Stimulated activated CD8-positive, alpha-beta memory T cell treated with anti-CD3 and anti-CD28 coated beads, Interleukin-4, amount 100 ng/mL, for 48 hours (primary cell): Measurements from ENCODE around the gene TUBA4A.

Experiments
- DNase-seq: peaks from one replicate; pipeline ENCODE4 v3.0.0-alpha.2; 2020

Gene TUBA4A

DNA sequence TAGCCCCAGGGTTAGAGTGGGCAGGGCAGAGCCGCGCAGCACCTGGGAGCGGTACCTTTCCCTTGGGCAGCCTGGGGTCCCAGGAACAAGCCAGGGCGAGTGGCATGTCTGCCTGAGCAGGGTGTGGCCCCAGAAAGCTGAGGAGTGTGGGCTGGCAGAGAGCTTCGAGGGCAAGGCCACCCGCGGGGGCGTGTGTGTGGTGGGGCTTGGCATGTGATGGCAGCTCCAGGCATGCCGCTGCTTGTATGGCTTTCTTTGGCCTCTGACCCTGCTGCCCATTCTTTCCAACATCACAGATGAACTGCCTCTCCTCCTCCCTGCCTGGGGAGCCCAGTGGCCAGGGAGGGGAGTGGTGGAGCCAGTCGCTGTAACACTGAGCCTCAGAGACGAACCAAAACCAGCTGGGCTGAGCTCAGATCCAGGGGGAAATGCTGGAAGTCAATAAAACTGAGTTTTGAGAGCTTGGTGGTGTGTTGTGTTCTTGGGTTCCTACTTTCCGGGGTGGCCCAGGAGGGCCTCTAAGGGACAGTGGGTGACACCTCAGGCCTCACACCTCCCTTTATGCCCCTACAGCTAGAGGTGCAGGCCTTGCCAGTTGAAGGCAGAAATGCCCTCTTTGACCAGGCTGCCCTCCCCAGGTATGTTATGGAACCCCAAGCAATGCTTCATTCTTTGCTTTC is 32.9 kb upstream of the TUBA4A start:
- DNase-seq: no peak

DNA sequence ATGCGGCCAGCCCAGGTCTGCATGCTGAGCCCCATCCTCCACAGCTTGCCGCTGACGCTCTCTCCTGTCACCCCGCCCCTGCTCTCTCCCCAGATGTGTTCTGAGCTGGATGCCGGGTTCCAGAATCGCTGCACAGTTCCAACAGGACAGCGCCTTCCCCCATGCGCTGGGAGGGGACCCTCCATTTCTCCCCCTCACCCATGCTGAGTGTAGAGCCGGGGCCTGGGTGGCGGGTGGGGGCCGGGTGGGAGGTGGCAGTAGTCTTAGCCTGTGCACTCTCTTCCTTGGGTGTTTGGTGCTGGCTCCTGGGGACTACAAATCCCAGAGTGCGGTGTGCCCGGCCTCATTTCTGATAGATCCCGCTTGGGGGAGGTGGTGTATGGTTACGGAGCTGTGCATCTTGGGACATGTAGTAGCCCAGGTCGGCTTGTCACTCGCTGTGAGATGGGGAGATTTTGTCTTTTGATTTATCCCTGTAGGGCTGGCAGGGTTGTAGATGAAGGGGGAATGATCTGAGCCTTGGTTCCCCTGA is 32.2 kb upstream of the TUBA4A start:
- DNase-seq: no peak

DNA sequence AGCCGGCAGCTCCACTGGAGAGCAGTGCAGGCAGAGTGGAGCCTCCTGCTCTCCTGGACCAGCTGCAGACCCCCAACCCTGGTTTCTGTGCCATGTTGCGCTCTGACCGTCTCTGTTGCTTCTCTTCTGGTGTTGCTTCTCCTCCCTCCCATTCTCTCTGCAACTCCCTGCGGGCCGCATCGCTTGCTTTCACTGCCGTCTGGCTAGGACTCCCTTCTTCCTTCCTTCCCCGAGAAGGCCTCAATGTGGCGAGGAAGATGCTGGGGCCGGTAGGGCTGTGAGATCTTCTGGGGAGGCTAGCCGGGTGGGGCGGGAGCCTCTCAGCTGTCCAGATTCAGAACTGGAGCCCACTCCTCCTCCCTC is 31.6 kb upstream of the TUBA4A start:
- no peak for DNase-seq

DNA sequence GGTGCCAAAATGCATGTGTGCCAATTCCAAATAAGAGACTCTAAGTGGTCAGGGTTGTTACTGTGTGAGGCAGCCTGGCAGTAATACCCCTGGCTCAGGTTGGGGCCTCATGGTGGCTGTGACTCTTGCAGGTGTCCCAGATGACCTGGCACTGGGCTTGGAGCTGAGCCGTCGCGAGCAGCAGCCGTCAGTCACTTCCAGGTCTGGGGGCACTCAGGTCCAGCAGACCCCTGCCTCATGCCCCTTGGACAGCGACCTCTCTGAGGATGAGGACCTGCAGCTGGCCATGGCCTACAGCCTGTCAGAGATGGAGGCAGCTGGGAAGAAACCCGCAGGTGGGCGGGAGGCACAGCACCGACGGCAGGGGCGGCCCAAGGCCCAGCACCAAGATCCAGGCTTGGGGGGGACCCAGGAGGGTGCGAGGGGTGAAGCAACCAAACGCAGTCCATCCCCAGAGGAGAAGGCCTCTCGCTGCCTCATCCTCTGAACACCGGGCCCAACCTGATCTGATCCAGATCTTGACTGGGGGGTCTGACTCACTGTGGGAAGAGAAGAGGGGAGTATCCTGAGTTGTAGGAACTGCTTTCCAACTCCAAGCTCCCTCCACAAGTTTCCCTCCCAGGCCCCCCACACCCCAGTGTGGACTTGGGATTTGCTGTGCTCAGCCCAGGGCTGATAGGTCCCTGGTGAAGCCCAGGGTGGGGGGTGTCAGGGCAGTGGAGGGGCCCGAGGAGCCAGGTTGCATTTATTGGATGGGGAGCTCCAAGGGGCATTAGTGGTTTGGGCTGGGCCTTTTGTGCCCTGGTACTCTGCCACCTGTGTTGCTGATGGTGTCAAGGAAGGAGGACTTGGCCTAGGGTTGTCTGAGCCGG is 31.0 kb upstream of the TUBA4A start:
- DNase-seq: no peak

DNA sequence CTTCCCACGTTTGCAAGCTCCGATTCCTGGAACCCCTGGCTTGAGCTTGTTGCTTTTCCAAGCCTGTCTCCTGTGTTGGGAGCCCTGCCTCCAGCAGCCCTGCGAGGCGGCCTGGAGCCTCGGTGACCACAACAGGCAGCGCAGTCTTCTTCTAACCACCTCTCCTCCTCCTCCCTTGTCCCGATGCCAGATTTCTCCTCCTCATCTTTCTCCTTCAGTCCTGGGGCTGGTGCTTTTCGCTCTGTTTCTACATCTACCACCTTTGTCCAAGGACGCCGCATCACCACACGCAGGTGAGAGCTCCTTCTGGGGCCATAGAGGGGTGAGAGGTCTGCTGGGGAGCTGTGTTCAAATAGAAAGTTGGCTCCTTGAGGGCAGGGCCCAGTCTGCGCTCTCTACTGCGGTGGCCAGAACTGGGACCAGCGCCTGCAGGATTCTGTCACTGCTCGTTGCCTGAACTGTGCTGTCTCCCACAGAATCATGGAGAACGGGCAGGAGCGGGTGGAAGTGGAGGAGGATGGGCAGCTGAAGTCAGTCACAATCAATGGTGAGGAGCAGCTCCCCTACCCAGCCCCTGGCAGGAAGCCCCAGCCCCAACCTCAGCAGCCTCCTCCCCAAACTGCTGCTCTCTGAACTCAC is 29.3 kb upstream of the TUBA4A start:
- DNase-seq: no peak

DNA sequence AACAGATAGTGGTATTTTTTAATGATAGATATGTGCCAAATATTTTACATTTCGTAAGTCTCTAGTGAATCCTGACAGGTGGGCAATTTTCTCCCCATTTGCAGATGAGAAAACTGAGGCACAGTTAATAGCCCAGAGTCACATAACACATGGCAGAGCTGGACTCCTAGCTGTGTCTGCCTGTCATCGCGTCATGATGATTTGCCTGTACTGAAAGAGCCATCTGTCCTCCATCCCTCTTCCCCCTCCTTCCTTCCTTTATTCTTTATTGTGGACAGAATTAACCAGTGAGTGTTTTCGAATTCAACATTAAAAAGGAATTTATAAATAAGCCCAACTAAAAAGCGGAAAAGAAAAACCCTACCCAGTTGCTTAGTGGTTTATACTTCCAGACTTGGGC is 28.7 kb upstream of the TUBA4A start:
- no peak for DNase-seq

DNA sequence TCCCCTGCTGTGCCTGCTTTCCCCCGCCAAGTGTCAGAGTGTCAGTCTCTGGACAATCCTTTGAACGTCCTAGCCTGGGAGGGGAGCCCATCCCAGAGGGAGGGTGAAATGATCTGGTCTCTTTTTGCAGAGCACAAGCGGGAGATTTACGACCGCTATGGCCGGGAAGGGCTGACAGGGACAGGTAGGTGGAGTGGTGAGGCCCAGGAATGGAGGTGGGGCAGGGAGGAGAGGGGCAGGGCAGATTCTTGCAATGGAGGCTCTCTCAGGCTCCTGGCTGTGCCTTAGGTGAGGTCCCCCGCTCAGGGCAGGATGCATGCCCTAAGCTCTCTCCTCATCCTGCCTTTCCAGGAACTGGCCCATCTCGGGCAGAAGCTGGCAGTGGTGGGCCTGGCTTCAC is 27.9 kb upstream of the TUBA4A start:
- DNase-seq: no peak

DNA sequence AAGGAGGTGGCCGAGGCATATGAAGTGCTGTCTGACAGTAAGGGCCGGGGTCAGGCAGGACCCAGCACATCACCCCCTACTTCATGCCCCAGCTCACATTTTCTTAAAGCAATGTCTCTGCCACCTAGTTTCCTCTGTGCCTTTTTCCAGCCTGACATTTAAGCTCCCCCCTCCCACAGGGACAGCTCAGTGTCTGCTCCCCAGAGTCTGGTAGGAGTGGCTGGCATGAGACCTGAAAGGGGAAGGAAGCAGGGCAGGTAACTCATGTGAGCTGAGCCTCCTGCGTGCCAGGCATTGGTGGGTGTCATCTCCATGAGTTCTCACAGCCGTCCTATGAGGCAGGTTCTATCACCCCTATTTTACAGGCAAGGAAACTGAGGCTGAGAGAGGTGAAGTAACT is 26.9 kb upstream of the TUBA4A start:
- DNase-seq: no peak

DNA sequence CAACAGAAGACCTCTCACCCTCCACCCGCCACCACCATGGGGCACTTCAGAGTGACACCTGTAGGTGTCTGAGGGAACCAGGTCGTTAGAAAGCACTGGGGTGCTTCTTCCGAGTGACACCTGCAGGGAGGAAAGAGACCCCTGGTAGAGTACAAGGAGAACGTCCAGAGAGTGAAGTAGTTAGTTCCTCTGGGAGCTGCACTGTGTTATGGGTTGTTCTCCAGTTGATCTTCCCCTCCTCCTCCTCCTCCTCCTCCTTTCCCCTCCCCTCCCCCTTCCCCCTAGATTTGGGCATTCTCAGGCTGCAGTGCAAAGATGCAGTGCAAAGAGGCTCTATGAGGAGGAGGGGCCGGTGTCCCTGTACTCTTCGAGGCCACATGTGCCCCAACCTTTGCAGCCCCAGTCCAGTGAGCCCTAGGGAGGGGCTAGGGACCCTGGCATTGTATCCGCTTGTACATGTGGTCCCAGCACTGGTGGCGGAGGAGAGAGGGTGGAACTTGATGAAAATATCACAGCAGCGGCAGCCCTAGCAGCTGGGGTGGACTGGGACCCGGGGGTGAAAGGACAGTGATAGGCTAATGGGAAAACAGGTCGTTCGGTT is 26.3 kb upstream of the TUBA4A start:
- DNase-seq: no peak

DNA sequence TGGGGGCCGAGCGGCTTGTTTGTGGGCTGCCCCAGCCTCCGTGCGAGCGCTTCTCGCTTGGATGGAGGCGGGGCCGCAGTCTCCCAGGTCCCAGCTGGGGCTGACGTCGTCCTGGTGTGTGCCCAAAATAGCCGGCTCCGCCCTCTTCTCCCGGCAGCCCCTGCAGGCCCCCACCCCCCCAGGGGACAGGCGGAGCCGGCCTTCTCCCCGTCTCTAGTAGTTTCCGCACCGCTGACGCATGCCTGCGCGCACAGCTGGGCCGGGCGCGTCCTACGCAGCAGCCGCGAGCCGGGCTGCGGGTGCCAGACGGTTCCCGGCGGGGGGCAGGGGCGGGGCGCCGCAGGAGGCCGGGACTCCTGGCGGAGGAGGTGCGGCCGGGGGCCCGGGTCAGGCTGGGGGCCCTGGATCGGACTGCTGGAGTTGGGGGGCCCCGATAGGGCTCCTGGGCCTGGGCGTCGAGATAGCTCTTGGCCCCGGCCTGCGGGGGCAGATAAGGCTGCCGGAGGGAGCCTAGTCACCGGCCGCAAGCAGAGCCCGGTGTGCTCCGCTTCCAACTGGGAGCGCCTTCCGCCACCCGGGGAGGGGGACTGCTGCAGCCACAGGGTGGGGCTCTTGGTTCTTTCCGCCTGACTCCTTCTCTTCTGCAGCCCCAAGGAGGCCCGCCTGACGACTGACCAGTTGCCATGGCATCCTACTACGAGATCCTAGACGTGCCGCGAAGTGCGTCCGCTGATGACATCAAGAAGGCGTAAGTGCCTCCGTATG is 25.6 kb upstream of the TUBA4A start, which contains the start of gene DNAJB2:
TSS of gene DNAJB2 (plus strand) at position 216 of the 765 bp plus-strand sequence. CDS start at position 684, 468 bp downstream.
- peak; percentile 99 for DNase-seq

DNA sequence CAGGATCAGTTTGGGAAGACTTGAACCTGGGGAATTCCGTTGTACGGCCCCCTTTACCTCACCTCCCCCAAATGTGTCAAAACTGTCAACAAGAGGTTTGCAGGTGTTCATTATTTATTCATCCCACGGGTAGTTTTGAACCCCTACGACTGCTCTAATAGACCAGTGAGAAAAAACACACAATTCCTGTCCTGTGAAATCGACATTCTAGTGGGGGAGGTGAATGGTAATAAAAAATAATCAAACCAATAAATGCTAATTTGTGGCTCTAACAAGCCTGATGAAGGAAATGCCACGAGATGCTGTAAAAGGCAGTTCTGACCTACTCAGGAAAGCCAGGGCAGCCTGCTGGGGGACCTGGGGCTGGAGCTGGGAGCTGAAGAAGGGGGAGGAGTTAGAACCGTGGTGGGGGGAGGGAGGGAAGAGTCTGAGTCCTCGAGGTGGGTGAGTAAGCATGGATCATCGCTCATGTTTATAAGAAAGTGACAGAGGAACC is 25.0 kb upstream of the TUBA4A start:
- no peak for DNase-seq

DNA sequence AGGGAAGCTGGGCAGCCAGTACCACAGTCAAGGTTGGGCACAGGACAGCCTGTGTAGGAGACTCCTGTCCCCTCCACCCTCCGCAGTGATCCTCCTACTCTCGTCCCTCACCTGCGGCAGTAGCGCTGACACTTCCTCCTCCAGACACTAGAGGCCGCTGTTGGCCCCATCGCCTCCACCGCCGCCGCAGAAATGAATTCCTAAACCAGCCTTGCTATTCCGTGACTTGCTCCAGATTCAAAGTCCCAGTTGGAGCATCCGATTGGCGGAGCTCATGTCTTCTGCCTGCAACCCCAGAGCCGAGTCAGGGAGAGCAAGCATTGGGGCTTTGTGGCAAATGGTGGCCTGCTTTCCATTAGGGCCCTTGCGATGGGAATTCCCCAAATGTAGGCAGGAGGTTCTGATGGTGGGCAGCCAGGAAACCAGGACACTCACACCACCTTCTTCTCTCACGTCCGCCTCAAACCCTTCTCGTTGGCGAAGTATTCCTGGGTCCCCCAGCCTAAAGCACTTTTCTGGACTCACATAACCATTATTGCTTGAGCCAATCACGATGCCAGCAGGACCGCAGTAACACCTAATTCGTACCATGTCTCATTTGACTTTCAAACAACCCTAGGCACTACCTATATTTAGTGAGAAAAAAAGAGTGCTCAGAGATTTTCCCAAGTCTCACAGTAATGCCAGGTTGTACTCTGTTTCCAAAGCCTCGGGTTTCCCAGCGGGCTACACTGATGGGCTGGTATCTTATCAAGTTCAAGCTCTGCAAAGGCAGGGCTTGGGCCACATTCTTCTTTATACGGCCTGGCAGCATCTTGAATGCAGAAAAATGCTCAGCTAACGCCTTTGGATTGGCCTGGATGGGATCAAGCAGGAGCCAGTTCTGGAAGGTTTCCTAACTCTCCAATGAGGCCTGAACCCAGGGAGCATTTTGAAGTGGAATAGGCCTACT is 24.3 kb upstream of the TUBA4A start:
- peak; percentile 87 for DNase-seq

DNA sequence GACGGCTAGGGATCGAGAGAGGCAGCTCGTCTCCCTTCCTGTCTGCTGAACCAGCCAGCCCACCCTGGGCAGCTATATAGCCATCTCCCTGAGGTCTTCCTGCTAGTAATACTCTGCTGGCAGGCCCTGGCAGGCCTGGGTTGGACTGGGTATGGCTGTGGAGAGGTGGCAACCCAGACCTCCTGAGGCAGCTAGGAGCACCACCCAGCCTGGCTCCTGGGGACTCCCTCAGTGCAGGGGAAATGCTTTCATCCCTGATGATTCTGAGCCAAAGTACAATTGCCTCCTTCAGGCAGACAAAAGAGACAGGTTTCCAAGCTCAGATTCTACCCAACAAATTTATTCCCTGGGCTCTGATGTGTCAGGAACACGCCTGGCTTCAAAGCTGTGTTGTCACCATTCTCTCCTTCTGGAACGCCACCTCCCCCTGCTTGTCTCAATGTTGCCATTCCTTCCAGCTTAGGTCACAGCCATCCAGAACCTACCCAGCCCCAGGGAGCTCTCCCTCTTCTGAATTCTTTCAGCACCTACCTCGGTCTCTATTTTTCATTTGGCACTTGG is 20.7 kb upstream of the TUBA4A start:
- no peak for DNase-seq

DNA sequence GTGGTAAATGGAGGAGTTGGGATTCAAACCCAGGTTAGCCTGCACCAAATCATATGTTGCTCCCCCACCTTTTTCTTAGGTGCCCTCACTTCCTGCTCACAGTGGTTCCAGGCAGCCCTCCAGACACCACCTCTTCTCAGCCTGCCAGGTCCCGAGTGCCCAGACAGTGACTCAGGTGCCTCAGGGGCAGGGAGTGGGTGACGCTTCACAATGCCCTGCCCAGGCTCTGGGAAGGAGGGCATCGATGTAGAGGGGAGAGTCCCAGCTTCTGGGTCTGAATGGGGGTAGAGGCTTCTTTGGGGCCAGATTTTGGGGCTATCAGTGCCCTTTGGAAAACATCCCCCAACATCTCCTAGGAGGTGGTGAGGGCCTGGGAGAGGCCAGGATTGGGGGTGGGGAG is 20.2 kb upstream of the TUBA4A start:
- DNase-seq: no peak

DNA sequence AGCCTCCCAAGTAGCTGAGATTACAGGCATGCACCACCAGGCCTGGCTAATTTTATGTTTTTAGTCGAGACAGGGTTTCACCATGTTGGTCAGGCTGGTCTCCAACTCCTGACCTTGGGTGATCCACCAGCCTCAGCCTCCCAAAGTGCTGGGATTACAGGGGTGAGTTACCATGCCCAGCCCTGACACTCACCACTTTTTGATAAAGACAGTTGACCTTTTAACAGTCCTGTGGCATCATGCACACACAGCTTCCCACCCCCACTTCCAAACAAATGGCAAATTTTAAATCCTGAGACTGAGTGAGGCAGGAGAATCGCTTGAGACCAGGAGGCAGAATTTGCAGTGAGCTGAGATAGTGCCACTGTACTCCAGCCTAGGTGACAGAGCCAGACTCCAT is 19.3 kb upstream of the TUBA4A start:
- no peak for DNase-seq

DNA sequence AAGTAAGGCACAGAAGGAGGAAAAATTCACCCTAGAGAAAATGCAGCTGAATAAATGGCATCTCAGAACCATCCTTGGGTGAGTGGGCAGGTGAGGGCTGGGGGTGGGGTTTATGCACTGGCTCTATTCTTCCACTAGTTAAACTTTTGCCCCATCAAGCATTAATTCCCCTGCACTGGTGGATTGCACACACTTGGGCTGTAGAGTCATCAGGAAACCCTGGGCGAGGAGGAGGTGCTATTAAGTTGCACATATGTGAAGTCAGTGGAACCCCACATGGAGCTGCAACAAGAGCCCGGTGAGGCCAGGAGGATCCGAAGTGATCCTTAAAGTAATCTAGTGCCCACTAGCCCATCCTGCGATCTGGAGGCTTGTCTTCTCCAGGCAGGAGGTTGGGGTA is 18.6 kb upstream of the TUBA4A start:
- no peak for DNase-seq

DNA sequence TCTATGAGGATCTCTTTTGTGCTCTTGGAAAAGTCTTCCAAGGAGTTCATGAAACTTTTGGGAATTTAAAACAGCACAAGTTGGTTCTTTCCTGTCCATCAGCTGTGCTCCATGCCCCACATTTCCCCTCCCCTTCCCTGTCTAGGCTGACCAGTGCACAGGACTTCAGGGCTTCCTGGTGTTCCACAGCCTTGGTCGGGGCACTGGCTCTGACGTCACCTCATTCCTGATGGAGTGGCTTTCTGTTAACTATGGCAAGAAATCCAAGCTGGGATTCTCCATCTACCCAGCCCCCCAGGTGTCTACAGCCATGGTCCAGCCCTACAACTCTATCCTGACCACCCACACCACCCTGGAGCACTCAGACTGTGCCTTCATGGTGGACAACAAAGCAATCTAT is 17.3 kb upstream of the TUBA4A start:
- no peak for DNase-seq

DNA sequence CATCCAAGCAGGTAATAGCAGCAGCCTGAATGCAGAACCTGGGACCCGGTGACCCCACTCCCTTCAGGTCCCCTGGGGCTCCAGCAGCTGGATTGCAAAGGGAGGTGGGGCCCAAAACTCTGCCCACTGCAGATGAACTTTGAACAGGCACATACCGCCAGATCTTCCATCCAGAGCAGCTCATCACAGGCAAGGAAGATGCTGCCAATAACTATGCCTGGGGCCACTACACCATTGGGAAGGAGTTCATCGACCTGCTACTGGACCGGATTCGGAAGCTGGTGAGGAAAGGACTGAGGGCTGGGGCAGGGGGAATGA is 16.3 kb upstream of the TUBA4A start:
- no peak for DNase-seq

DNA sequence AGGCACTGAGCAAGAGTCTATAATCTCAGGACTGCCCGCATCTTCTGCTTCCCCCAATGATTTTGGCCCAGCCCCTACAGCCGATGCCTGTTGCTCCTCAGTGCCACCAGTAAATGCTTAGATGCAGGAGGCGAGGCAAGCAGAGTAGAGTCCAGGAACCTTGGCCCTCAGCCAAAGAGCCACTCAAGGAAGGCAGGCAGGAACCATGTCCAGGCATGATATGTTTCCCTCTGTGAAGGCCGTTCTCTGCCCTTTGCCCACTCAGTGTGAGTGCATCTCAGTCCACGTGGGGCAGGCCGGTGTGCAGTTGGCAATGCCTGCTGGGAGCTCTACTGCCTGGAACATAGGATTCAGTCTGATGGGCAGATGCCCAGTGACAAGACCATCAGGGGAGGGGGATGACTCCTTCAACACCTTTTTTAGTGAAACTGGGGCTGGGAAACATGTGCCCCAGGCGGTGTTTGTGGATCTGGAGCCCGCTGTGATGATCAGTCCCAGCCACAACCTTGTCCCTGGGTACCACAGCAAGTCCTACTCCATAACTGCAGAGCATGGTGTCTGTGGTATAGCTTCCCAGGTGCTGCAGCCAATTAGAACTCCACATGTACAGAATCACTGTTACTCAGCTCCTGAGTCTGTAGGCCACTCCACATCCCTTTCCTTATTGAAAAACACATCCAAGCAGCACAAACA is 15.8 kb upstream of the TUBA4A start:
- no peak for DNase-seq

DNA sequence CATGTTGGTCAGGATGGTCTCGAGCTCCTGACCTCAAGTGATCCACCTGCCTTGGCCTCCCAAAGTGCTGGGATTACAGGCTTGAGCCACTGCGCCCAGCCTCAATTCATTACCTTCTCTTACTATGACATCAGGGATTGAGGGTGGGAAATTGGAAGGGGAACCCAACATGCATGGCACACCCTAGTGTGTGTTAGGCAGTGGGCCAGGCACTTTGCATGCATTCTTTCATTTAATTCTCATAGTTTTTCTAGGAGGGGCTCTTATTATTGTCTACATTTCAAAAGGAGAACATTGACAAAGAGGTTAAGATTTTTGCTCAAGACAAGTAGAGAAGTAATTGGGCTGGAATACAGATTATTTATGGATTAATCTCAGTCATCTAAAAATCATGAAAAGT is 14.6 kb upstream of the TUBA4A start:
- no peak for DNase-seq
